Thyroid gland (tissue), 4 donors: Measurements from ENCODE around the gene PCBD1.

Experiments used
- CTCF ChIP-seq, 6 experiments: fragments of 200-600 bp in 3 of 6; fragments of 450-650 bp in 3 of 6; sonication (generic) in 3 of 6; IDR thresholded peaks; one replicate each; pipeline ENCODE4 v1.5.1; 2016 to 2019; ENCODE audit warnings: antibody characterized with exemption in 6 of 6, mild to moderate bottlenecking in 2 of 6, inconsistent platforms in 1 of 6, moderate library complexity in 1 of 6
- POLR2A ChIP-seq, 2 donors: fragments of 450-650 bp; IDR thresholded peaks; one replicate each; pipeline ENCODE4 v1.6.1; 2017; ENCODE audit warnings: antibody characterized with exemption in 2 of 2, mild to moderate bottlenecking in 2 of 2, moderate library complexity in 1 of 2

GRCh38 chr10:70880077-70880534 lies 8.3 kb downstream of the PCBD1 start:
- peak; percentile 83 to 97 (median 91) for TF ChIP-seq CTCF (IDR thresholded peaks at IDR 0.05)
- no peak for TF ChIP-seq POLR2A (IDR thresholded peaks at IDR 0.05)
